ENCODE data around the gene PRSS16.
"Not testable (repeated sequence)": the region's sequence is repeated elsewhere in the genome, so short reads cannot be mapped to it uniquely, and the experiment has no call there.

Gene PRSS16, protein sequence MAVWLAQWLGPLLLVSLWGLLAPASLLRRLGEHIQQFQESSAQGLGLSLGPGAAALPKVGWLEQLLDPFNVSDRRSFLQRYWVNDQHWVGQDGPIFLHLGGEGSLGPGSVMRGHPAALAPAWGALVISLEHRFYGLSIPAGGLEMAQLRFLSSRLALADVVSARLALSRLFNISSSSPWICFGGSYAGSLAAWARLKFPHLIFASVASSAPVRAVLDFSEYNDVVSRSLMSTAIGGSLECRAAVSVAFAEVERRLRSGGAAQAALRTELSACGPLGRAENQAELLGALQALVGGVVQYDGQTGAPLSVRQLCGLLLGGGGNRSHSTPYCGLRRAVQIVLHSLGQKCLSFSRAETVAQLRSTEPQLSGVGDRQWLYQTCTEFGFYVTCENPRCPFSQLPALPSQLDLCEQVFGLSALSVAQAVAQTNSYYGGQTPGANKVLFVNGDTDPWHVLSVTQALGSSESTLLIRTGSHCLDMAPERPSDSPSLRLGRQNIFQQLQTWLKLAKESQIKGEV

DNA sequence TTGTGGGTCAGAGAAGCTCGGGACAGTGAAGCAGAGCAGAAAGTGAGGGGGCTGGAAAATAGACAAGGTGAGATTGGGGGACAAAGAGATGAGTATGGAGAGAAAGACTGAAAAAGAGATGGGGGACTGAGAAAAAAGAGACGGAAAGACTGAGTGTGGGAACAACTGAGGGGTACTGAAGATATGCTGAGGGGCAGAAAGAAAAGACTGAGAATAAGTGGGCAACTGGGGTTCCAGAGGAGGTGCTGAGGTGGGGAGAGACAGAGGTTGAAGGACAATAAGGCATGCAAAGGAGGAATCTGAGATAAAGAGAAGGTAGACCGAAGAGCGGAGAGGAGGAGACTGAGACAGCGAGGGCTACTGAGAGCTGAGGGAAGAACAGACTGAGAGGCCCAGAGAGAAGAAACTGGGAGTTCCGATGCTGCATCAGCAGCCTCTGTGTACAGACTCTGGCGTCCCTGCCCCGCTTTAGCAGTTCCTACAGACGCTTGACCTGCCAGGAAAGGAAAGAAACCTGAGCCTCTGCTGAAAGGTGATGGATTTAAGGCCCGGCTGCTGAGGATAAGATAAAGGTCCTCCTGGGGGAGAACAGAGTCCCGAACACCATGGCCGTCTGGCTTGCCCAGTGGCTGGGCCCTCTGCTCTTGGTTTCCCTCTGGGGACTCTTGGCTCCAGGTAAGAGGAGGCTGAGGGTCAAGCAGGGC, at the start of gene PRSS16:
TSS of gene PRSS16 (plus strand) at position 569 of the 704 bp plus-strand sequence. CDS start at position 606, 37 bp downstream.
- H3K36me3 ChIP-seq (ENCODE audit: control insufficient read depth in 1 of 2, insufficient read depth in 2 of 2, low read length in 2 of 2) = no peaks in the 10 kb centered on the region
- H3K4me1 ChIP-seq (ENCODE audit: control insufficient read depth in 1 of 2, insufficient read depth in 2 of 2, low read length in 2 of 2) = peaks cover 0 to 12% of the 10 kb centered on the region in 2 donors
- peaks cover 5% of the 10 kb centered on the region for H3K27me3 ChIP-seq (ENCODE audit: low read depth, low read length)
- H3K4me3 ChIP-seq (ENCODE audit: low read depth in 1 of 2, low read length in 2 of 2) = no peak within 1 kb of the TSS
- H3K27ac ChIP-seq (ENCODE audit: low read length) = no peak within 1 kb of the TSS
- no peaks in the 10 kb centered on the region for H3K9me3 ChIP-seq (ENCODE audit: control insufficient read depth in 1 of 2, low read length in 2 of 2)

DNA sequence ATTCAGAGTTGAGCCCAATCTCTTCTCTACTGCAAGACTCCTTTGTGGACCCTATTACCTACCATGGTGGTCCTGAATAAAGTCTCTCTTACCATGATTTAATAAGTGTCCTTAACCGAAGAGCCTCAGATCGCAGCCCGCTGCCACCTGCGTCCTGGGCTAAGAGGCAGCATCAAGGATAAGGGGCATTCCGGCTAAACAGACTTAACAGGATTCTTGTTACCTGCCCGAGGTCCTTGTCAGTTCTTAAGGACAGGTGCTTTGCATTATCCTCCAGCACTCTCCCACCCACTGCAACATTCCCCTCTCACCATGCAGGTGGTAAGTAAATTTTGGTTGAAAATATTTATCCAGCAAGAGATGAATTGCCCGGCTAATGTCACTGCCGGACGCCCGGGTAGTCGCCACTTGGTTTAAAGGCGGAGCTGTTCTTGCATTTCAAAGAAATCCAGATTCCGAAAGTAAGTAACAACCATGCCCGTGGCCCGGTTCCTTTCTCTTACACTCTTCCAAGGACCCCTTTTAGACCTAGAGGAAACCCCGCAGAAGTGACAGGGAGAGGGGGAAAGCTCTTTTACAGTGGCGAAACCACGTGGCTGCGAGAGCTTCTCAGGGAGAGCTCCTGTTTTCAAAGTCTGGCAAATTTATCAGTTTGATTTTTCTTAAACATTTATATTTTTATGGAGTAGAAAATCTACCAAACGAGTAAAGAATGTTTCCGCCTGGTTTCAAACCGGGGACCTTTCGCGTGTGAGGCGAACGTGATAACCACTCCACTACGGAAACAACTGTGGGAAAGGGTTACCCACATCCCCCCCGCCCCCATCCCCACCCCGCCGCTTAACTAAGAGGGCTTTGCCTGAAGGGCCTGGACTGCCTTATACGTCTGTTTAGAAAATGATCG, 41.9 kb upstream of the PRSS16 start:
- peaks cover 8% of the 10 kb centered on the region for H3K27me3 ChIP-seq (ENCODE audit: low read depth, low read length)
- H3K36me3 ChIP-seq (ENCODE audit: control insufficient read depth in 1 of 2, insufficient read depth in 2 of 2, low read length in 2 of 2) = no peaks in the 10 kb centered on the region
- H3K4me1 ChIP-seq (ENCODE audit: control insufficient read depth in 1 of 2, insufficient read depth in 2 of 2, low read length in 2 of 2) = peaks cover 0 to 4% of the 10 kb centered on the region in 2 donors
- no peak overlapping the region for H3K4me3 ChIP-seq (ENCODE audit: low read depth in 1 of 2, low read length in 2 of 2)
- no peak overlapping the region for H3K27ac ChIP-seq (ENCODE audit: low read length)
- H3K9me3 ChIP-seq (ENCODE audit: control insufficient read depth in 1 of 2, low read length in 2 of 2) = no peaks in the 10 kb centered on the region

DNA sequence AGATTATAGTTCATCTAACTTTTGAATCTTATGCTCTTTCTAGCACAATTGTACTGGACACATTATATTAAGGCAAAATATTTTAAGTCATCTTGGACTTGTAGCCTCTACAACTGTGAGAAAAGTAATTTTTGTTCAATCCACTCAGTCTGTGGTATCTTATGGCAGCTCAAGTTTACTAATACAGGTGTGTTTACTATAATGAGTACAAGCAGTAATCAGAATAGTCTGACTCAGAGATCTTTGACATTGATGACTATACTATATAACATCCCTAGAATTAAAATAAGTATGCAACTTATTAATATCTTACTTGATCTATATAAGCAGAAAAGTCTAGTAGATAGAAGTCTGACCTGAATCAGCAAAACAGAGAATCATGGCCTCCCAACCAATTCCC, 40.7 kb upstream of the PRSS16 start:
- Histone ChIP-seq H3K36me3 (ENCODE audit: control insufficient read depth in 1 of 2, insufficient read depth in 2 of 2, low read length in 2 of 2) (no peaks in the 10 kb centered on the region), H3K4me3 (ENCODE audit: low read depth in 1 of 2, low read length in 2 of 2) (no peak overlapping the region), H3K9me3 (ENCODE audit: control insufficient read depth in 1 of 2, low read length in 2 of 2) (no peaks in the 10 kb centered on the region), H3K27ac (ENCODE audit: low read length) (no peak overlapping the region), H3K4me1 (ENCODE audit: control insufficient read depth in 1 of 2, insufficient read depth in 2 of 2, low read length in 2 of 2) (peaks cover 0 to 4% of the 10 kb centered on the region in 2 donors), H3K27me3 (ENCODE audit: low read depth, low read length) (peaks cover 14% of the 10 kb centered on the region)

DNA sequence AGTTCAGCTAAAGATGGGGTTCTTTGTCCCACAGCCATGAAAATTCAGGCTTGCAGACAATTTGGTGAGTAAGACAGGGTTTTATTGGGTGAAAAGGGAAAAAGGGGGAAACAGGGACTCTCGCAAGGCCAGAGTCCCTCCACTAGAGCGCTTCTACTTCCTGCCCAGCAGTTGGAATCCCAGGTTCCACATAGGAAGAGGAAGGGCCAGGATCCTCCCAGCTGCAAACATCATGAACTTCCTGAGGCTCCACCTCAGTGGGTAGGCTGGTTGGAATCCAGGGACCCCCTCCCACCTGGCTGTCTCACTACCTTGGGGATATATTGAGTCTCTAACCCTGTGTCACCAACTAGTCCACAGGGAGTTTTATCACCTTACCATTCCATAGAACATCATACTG, 39.5 kb upstream of the PRSS16 start:
- H3K4me1 ChIP-seq (ENCODE audit: control insufficient read depth in 1 of 2, insufficient read depth in 2 of 2, low read length in 2 of 2) = peaks cover 0 to 4% of the 10 kb centered on the region in 2 donors
- H3K36me3 ChIP-seq (ENCODE audit: control insufficient read depth in 1 of 2, insufficient read depth in 2 of 2, low read length in 2 of 2) = no peaks in the 10 kb centered on the region
- no peak overlapping the region for H3K4me3 ChIP-seq (ENCODE audit: low read depth in 1 of 2, low read length in 2 of 2)
- H3K9me3 ChIP-seq (ENCODE audit: control insufficient read depth in 1 of 2, low read length in 2 of 2) = no peaks in the 10 kb centered on the region
- peaks cover 14% of the 10 kb centered on the region for H3K27me3 ChIP-seq (ENCODE audit: low read depth, low read length)
- H3K27ac ChIP-seq (ENCODE audit: low read length) = no peak overlapping the region

DNA sequence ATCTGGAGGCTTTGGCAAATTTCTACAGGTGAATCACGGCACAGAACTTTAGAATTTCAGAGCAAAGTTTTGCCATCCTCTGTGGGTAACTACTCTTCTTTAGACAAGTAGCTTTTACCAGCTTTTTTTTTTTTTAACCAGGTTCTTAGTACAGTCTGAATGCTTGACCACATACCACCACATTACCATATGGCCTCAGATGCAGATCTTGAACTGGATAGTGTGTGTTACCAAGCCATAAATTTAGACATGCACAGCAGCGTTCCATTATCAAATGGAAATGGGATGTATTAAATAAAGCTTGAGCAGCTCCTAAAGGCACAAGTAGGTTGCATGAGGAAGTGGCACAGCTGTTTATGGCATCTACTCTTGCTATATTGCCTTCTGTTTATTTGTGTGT, 38.3 kb upstream of the PRSS16 start:
- no peaks in the 10 kb centered on the region for H3K9me3 ChIP-seq (ENCODE audit: control insufficient read depth in 1 of 2, low read length in 2 of 2)
- H3K36me3 ChIP-seq (ENCODE audit: control insufficient read depth in 1 of 2, insufficient read depth in 2 of 2, low read length in 2 of 2) = no peaks in the 10 kb centered on the region
- H3K4me1 ChIP-seq (ENCODE audit: control insufficient read depth in 1 of 2, insufficient read depth in 2 of 2, low read length in 2 of 2) = peaks cover 0 to 4% of the 10 kb centered on the region in 2 donors
- H3K27ac ChIP-seq (ENCODE audit: low read length) = no peak overlapping the region
- H3K27me3 ChIP-seq (ENCODE audit: low read depth, low read length) = peaks cover 14% of the 10 kb centered on the region
- no peak overlapping the region for H3K4me3 ChIP-seq (ENCODE audit: low read depth in 1 of 2, low read length in 2 of 2)

DNA sequence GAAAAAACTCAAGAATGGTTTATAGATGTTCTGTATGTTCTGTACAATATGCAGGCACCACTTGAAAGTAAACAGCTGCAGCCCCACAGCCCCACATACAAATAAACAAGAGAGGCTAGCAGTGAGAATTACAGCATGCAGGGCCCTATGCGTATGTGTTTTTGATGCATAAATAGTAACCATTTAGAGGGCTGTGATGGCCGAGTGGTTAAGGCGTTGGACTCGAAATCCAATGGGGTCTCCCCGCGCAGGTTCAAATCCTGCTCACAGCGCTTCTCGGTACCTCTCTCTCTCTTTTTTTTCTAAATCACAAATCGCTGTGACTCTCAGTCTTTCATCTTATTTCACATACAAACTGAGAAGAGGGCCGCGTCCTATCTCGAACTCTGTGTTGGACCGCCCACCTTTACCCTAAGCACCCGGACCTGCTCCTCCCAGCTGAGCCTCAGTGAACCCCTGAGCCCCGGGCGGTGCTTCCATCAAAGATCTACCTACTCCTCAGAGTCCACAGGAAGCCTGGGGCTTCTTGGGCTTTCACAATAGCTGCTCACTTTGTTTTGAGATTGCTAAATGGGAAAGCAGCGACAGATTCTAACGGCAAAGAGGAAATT, 37.7 kb upstream of the PRSS16 start:
- no peaks in the 10 kb centered on the region for H3K9me3 ChIP-seq (ENCODE audit: control insufficient read depth in 1 of 2, low read length in 2 of 2)
- H3K27ac ChIP-seq (ENCODE audit: low read length) = no peak overlapping the region
- peaks cover 0 to 4% of the 10 kb centered on the region in 2 donors for H3K4me1 ChIP-seq (ENCODE audit: control insufficient read depth in 1 of 2, insufficient read depth in 2 of 2, low read length in 2 of 2)
- H3K36me3 ChIP-seq (ENCODE audit: control insufficient read depth in 1 of 2, insufficient read depth in 2 of 2, low read length in 2 of 2) = no peaks in the 10 kb centered on the region
- no peak overlapping the region for H3K4me3 ChIP-seq (ENCODE audit: low read depth in 1 of 2, low read length in 2 of 2)
- peaks cover 14% of the 10 kb centered on the region for H3K27me3 ChIP-seq (ENCODE audit: low read depth, low read length)

DNA sequence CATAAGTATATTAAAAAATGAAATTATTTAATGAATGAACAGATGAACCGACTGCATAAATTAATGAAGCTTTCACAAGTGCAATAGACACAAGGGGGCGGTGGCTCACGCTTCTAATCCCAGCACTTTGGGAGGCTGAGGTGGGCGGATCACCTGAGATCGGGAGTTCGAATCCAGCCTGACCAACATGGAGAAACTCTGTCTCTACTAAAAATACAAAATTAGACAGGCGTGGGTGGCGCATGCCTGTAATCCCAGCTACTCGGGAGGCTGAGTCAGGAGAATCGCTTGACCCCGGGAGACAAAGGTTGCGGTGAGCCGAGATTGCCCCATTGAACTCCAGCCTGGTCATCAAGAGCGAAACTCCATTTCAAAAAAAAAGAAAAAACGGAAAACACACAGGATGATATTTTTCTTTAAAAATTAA, 34.4 kb upstream of the PRSS16 start:
- H3K36me3 ChIP-seq (ENCODE audit: control insufficient read depth in 1 of 2, insufficient read depth in 2 of 2, low read length in 2 of 2); H3K4me1 ChIP-seq (ENCODE audit: control insufficient read depth in 1 of 2, insufficient read depth in 2 of 2, low read length in 2 of 2); H3K4me3 ChIP-seq (ENCODE audit: low read depth in 1 of 2, low read length in 2 of 2); H3K27ac ChIP-seq (ENCODE audit: low read length); H3K27me3 ChIP-seq (ENCODE audit: low read depth, low read length); H3K9me3 ChIP-seq (ENCODE audit: control insufficient read depth in 1 of 2, low read length in 2 of 2): not testable (repeated sequence)

DNA sequence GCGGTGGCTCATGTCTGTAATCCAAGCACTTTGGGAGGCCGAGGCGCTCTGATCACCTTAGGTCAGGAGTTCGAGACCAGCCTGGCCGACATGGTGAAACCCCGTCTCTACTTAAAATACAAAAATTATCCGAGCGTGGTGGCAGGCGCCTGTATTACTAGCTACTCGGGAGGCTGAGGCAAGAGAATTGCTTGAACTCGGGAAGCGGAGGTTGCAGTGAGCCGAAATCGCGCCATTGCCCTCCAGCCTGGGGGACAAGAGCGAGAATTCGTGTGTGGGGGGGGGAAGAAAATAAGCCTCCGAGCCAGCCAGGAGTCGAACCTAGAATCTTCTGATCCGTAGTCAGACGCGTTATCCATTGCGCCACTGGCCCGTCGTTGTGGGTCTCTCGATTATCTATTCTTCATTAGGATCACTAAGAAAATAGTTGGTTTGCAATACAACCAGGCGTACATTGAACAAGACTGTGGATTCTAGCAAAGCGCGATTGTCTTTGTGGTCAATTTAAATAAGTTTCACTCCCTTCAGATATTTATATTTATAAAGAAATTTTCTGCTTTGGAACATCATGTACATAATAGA, 33.9 kb upstream of the PRSS16 start:
- H3K27me3 ChIP-seq (ENCODE audit: low read depth, low read length) = peaks cover 5% of the 10 kb centered on the region

DNA sequence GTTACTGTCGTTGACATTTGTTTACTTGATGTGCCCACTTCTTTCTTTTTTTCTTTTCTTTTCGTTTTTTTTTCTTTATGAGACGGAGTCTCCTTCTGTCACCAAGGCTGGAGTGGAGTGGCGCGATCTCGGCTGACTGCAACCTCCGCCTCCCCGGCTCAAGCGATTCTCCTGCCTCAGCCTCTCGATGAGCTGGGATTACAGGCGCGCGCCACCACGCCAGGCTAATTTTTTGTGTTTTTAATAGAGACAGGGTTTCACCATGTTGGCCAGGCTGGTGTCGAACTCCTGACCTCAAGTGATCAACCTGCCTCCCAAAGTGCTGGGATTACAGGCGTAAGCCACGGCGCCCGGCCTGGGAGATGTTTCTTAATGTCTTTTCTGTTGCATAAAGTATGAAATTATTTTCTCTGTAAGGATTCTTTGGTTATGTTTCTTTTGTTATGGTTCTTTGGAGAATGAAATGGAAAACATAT, 33.3 kb upstream of the PRSS16 start:
- Histone ChIP-seq H3K36me3 (ENCODE audit: control insufficient read depth in 1 of 2, insufficient read depth in 2 of 2, low read length in 2 of 2) (no peaks in the 10 kb centered on the region), H3K9me3 (ENCODE audit: control insufficient read depth in 1 of 2, low read length in 2 of 2) (peaks cover 0 to 13% of the 10 kb centered on the region in 2 donors), H3K27ac (ENCODE audit: low read length) (no peak overlapping the region), H3K4me1 (ENCODE audit: control insufficient read depth in 1 of 2, insufficient read depth in 2 of 2, low read length in 2 of 2) (no peaks in the 10 kb centered on the region), H3K27me3 (ENCODE audit: low read depth, low read length) (peaks cover 5% of the 10 kb centered on the region), H3K4me3 (ENCODE audit: low read depth in 1 of 2, low read length in 2 of 2) (no peak overlapping the region)

More for the DNA sequence above, 33.9 kb upstream of the PRSS16 start:
- H3K9me3 ChIP-seq (ENCODE audit: control insufficient read depth in 1 of 2, low read length in 2 of 2) = peaks cover 0 to 11% of the 10 kb centered on the region in 2 donors
- no peaks in the 10 kb centered on the region for H3K36me3 ChIP-seq (ENCODE audit: control insufficient read depth in 1 of 2, insufficient read depth in 2 of 2, low read length in 2 of 2)
- H3K4me3 ChIP-seq (ENCODE audit: low read depth in 1 of 2, low read length in 2 of 2) = no peak overlapping the region
- H3K27ac ChIP-seq (ENCODE audit: low read length) = no peak overlapping the region
- no peaks in the 10 kb centered on the region for H3K4me1 ChIP-seq (ENCODE audit: control insufficient read depth in 1 of 2, insufficient read depth in 2 of 2, low read length in 2 of 2)

DNA sequence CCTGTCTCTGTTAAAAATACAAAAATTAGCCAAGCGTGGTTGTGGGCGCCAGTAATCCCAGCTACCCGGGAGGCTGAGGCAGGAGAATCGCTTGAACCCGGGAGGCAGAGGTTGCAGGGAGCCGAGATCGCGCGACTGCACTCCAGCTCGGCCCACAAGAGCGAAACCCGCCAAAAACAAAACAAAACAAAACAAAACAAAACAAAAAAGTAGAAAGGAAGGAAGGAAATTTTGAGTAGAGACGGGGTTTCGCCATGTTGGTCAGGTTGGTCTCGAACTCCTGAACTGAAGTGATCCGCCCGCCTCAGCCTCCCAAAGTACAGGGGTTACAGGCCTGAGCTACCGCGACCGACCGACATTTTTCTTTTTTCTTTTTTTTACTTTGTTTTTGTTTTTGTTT, 30.6 kb upstream of the PRSS16 start:
- Histone ChIP-seq H3K27me3 (ENCODE audit: low read depth, low read length) (no peaks in the 10 kb centered on the region), H3K9me3 (ENCODE audit: control insufficient read depth in 1 of 2, low read length in 2 of 2) (peaks cover 0 to 15% of the 10 kb centered on the region in 2 donors), H3K27ac (ENCODE audit: low read length) (no peak overlapping the region), H3K36me3 (ENCODE audit: control insufficient read depth in 1 of 2, insufficient read depth in 2 of 2, low read length in 2 of 2) (no peaks in the 10 kb centered on the region), H3K4me3 (ENCODE audit: low read depth in 1 of 2, low read length in 2 of 2) (no peak overlapping the region), H3K4me1 (ENCODE audit: control insufficient read depth in 1 of 2, insufficient read depth in 2 of 2, low read length in 2 of 2) (no peaks in the 10 kb centered on the region)

Data from muscle layer of duodenum (tissue), 2 donors.